NOMO-1 treated with dmso at 0.1 percent for 144 hours (cell line): Measurements from ENCODE around the gene FAM20A.
"Not testable (repeated sequence)": the region's sequence is repeated elsewhere in the genome, so short reads cannot be mapped to it uniquely, and the experiment has no call there.

Experiments used
- DNase-seq: peaks from one replicate; lab custom pipeline; 2025; ENCODE audit not compliant: unreplicated experiment; lab: John Stamatoyannopoulos, UW

Gene FAM20A

GRCh38 chr17:68592682-68593641, 8.2 kb downstream of the FAM20A start:
- no peak for DNase-seq

GRCh38 chr17:68592009-68592408, 9.2 kb downstream of the FAM20A start:
- no peak for DNase-seq

- peak; percentile 12 for DNase-seq
Measured at GRCh38 chr17:68591583-68591982, 9.6 kb downstream of the FAM20A start.

GRCh38 chr17:68589086-68589485, 12.1 kb downstream of the FAM20A start:
- DNase-seq = no peak

- no peak for DNase-seq
Measured at GRCh38 chr17:68588362-68588761, 12.8 kb downstream of the FAM20A start.

- no peak for DNase-seq
Measured at GRCh38 chr17:68587847-68588246, 13.3 kb downstream of the FAM20A start.

- DNase-seq = no peak
Measured at GRCh38 chr17:68587026-68587425, 14.1 kb downstream of the FAM20A start.

GRCh38 chr17:68585643-68586042, 15.5 kb downstream of the FAM20A start:
- no peak for DNase-seq

GRCh38 chr17:68584581-68585303, 16.4 kb downstream of the FAM20A start:
- DNase-seq = no peak

- DNase-seq = not testable (repeated sequence)
Measured at GRCh38 chr17:68582867-68583266, 18.3 kb downstream of the FAM20A start.

- no peak for DNase-seq
Measured at GRCh38 chr17:68581863-68582645, 19.1 kb downstream of the FAM20A start.

- peak; percentile 28 for DNase-seq
Measured at GRCh38 chr17:68580236-68580770, 20.9 kb downstream of the FAM20A start.

GRCh38 chr17:68579194-68579927, 21.8 kb downstream of the FAM20A start:
- no peak for DNase-seq

- no peak for DNase-seq
Measured at GRCh38 chr17:68578236-68578635, 22.9 kb downstream of the FAM20A start.

- no peak for DNase-seq
Measured at GRCh38 chr17:68577497-68577821, 23.7 kb downstream of the FAM20A start.

- no peak for DNase-seq
Measured at GRCh38 chr17:68576811-68577496, 24.2 kb downstream of the FAM20A start.

- no peak for DNase-seq
Measured at GRCh38 chr17:68576137-68576536, 25.0 kb downstream of the FAM20A start.

- DNase-seq = no peak
Measured at GRCh38 chr17:68573338-68573737, 27.8 kb downstream of the FAM20A start.

GRCh38 chr17:68572138-68572842, 28.9 kb downstream of the FAM20A start:
- peak; percentile 40 for DNase-seq
